ENCODE measurements around the gene VAV2.

GRCh38 chr9:133824106-133824801, 167.9 kb downstream of the VAV2 start:
- TF ChIP-seq ZNF8 (CRISPR knock-in tag; IDR thresholded peaks at IDR 0.05) (no peak), ESRRG (CRISPR knock-in tag; IDR thresholded peaks at IDR 0.05) (no peak), POU6F1 (CRISPR knock-in tag; IDR thresholded peaks at IDR 0.05; ENCODE audit: borderline replicate concordance, low read depth) (no peak)
